ENCODE measurements around the gene CELF4. TPM values are rescaled to one million over a fixed set of nuclear protein-coding genes. Genes with fewer than 3 reads are reported as not detected.

The CELF4 gene
- total RNA-seq, 1 experiment from 2014 or later, result not detected

- TF ChIP-seq REST (IDR thresholded peaks at IDR 0.05; ENCODE audit: insufficient read depth in 1 of 2, low read depth in 2 of 2, low read length in 1 of 2) (no peak), CTCF (IDR thresholded peaks at IDR 0.05) (no peak), TCF7L2 (IDR thresholded peaks at IDR 0.05; ENCODE audit: low read depth, low read length) (no peak), POLR2AphosphoS5 (IDR thresholded peaks at IDR 0.05; ENCODE audit: low read depth, low read length) (no peak), SIN3A (IDR thresholded peaks at IDR 0.05; ENCODE audit: borderline replicate concordance, insufficient read depth, low read depth, low read length) (no peak)
- CTCF ChIA-PET, result no interaction called here
- no peak for DNase-seq (ENCODE audit: low read depth, low spot score)
- intact Hi-C loops (cut with micrococcal nuclease; ENCODE audit: unreplicated experiment), result no loop called here
- H3K27me3 ChIP-seq (ENCODE audit: control insufficient read depth, insufficient read depth, low read length), result no peaks in the 10 kb centered on the region
- H3K27ac ChIP-seq (ENCODE audit: low read length), result no peak overlapping the region
- H3K4me1 ChIP-seq (ENCODE audit: control insufficient read depth, insufficient read depth, low read length), result no peaks in the 10 kb centered on the region
- H3K4me3 ChIP-seq (ENCODE audit: low read depth in 2 of 2, low read length in 2 of 2), result no peak overlapping the region
- no peaks in the 10 kb centered on the region for H3K36me3 ChIP-seq (ENCODE audit: control insufficient read depth, insufficient read depth, low read length)
- no peak for ATAC-seq
- in situ Hi-C loops (cut with HindIII; ENCODE audit: low pct_unique_long_range_greater_than_20kb, low sequenced_read_pairs), result no loop called here
- POLR2A ChIA-PET, result no interaction called here
- no TSS peak for BruUV-seq (replicated peaks)
- H3K9me3 ChIP-seq (ENCODE audit: control insufficient read depth, insufficient read depth, low read depth, low read length), result no peaks in the 10 kb centered on the region
Measured at GRCh38 chr18:37248281-37248680, 317.3 kb downstream of the CELF4 start.

GRCh38 chr18:37247497-37248161, 318.0 kb downstream of the CELF4 start:
- CTCF ChIA-PET, result no interaction called here

More at GRCh38 chr18:37247497-37248161, 318.0 kb downstream of the CELF4 start:
- H3K9me3 ChIP-seq (ENCODE audit: control insufficient read depth, insufficient read depth, low read depth, low read length), result no peaks in the 10 kb centered on the region
- POLR2A ChIA-PET, result no interaction called here
- TF ChIP-seq CTCF (IDR thresholded peaks at IDR 0.05), result no peak
- in situ Hi-C loops (cut with HindIII; ENCODE audit: low pct_unique_long_range_greater_than_20kb, low sequenced_read_pairs), result no loop called here
- no TSS peak for BruUV-seq (replicated peaks)
- H3K4me3 ChIP-seq (ENCODE audit: low read depth in 2 of 2, low read length in 2 of 2), result no peak overlapping the region
- H3K27ac ChIP-seq (ENCODE audit: low read length), result no peak overlapping the region
- no peak for DNase-seq (ENCODE audit: low read depth, low spot score)
- no peaks in the 10 kb centered on the region for H3K27me3 ChIP-seq (ENCODE audit: control insufficient read depth, insufficient read depth, low read length)
- intact Hi-C loops (cut with micrococcal nuclease; ENCODE audit: unreplicated experiment), result no loop called here
- ATAC-seq, result no peak
- no peaks in the 10 kb centered on the region for H3K36me3 ChIP-seq (ENCODE audit: control insufficient read depth, insufficient read depth, low read length)
- no peaks in the 10 kb centered on the region for H3K4me1 ChIP-seq (ENCODE audit: control insufficient read depth, insufficient read depth, low read length)
